ENCODE data around the gene GRIK1. TPM values are rescaled to one million over a fixed set of nuclear protein-coding genes. Genes with fewer than 3 reads are reported as not detected.

Gene GRIK1
- total and polyA plus RNA-seq, 2 donors (not counting 1 experiment from before 2014, with no cell fraction given), result not detected

GRCh38 chr21:29712818-29713217 is 227.0 kb downstream of the GRIK1 start:
- WGBS (ENCODE audit: insufficient coverage), result no CpG with 5 or more reads among the region's 2 CpGs
- peaks cover 0 to 8% (median 0%) of the 10 kb centered on the region in 3 donors for H3K9me3 ChIP-seq (ENCODE audit: control extremely low read depth in 1 of 3, control insufficient read depth in 2 of 3, insufficient read depth in 1 of 3, low read length in 2 of 3)
- Mint-ChIP-seq H3K4me3 (no peak overlapping the region), H3K4me1 (no peaks in the 10 kb centered on the region), H3K27me3 (peaks cover 4% of the 10 kb centered on the region), H3K9me3 (ENCODE audit: insufficient read depth) (peaks cover 8% of the 10 kb centered on the region), H3K27ac (no peak overlapping the region)
- ATAC-seq (ENCODE audit: low read depth) (no peak), DNase-seq (no peak)
- no peak overlapping the region for H3K9ac ChIP-seq (ENCODE audit: low read length)
- H2AFZ ChIP-seq (ENCODE audit: insufficient read depth, low read depth, low read length, poor library complexity, severe bottlenecking), result no peak overlapping the region
- POLR2A ChIA-PET, result no interaction called here
- no peak overlapping the region for H3K4me3 ChIP-seq (ENCODE audit: control extremely low read depth in 1 of 5, extremely low read depth in 1 of 5, insufficient read depth in 1 of 5, low read depth in 2 of 5, low read length in 4 of 5)
- TF ChIP-seq CTCF (IDR thresholded peaks at IDR 0.05) (no peak), EZH2 (IDR thresholded peaks at IDR 0.05; ENCODE audit: borderline replicate concordance, insufficient read depth, low read depth, low read length, poor library complexity, severe bottlenecking) (no peak)
- H3K4me2 ChIP-seq (replicated peaks; ENCODE audit: low read depth, low read length, poor library complexity, severe bottlenecking), result no peak overlapping the region
- no peaks in the 10 kb centered on the region for H3K27me3 ChIP-seq (replicated peaks in 1 of 4; ENCODE audit: control extremely low read depth in 1 of 4, control insufficient read depth in 3 of 4, insufficient read depth in 4 of 4, low read length in 3 of 4)
- H3K27ac ChIP-seq (ENCODE audit: low read length in 2 of 2), result no peak overlapping the region
- H3K79me2 ChIP-seq (ENCODE audit: control insufficient read depth, insufficient read depth, low read length), result no peaks in the 10 kb centered on the region
- intact Hi-C loops (cut with micrococcal nuclease), result no loop called here
- no peaks in the 10 kb centered on the region for H4K20me1 ChIP-seq (ENCODE audit: control insufficient read depth, insufficient read depth, low read length, poor library complexity, severe bottlenecking)
- no peaks in the 10 kb centered on the region for H3K36me3 ChIP-seq (replicated peaks in 1 of 2; ENCODE audit: control extremely low read depth in 1 of 2, control insufficient read depth in 1 of 2, extremely low read depth in 1 of 2, insufficient read depth in 2 of 2, low read length in 1 of 2)
- CTCF ChIA-PET, result no interaction called here
- no peaks in the 10 kb centered on the region for H3K4me1 ChIP-seq (ENCODE audit: control insufficient read depth in 2 of 2, insufficient read depth in 2 of 2, low read length in 2 of 2)

GRCh38 chr21:29711236-29711635 is 228.6 kb downstream of the GRIK1 start:
- ChIA-PET POLR2A (no interaction called here), CTCF (no interaction called here)
- Histone ChIP-seq H3K36me3 (replicated peaks in 1 of 2; ENCODE audit: control extremely low read depth in 1 of 2, control insufficient read depth in 1 of 2, extremely low read depth in 1 of 2, insufficient read depth in 2 of 2, low read length in 1 of 2) (no peaks in the 10 kb centered on the region), H3K9ac (ENCODE audit: low read length) (no peak overlapping the region), H3K4me3 (ENCODE audit: control extremely low read depth in 1 of 5, extremely low read depth in 1 of 5, insufficient read depth in 1 of 5, low read depth in 2 of 5, low read length in 4 of 5) (no peak overlapping the region), H3K27ac (ENCODE audit: low read length in 2 of 2) (no peak overlapping the region), H4K20me1 (ENCODE audit: control insufficient read depth, insufficient read depth, low read length, poor library complexity, severe bottlenecking) (no peaks in the 10 kb centered on the region), H3K79me2 (ENCODE audit: control insufficient read depth, insufficient read depth, low read length) (no peaks in the 10 kb centered on the region), H3K27me3 (replicated peaks in 1 of 4; ENCODE audit: control extremely low read depth in 1 of 4, control insufficient read depth in 3 of 4, insufficient read depth in 4 of 4, low read length in 3 of 4) (no peaks in the 10 kb centered on the region), H3K9me3 (ENCODE audit: control extremely low read depth in 1 of 3, control insufficient read depth in 2 of 3, insufficient read depth in 1 of 3, low read length in 2 of 3) (no peaks in the 10 kb centered on the region), H3K4me1 (ENCODE audit: control insufficient read depth in 2 of 2, insufficient read depth in 2 of 2, low read length in 2 of 2) (no peaks in the 10 kb centered on the region), H3K4me2 (replicated peaks; ENCODE audit: low read depth, low read length, poor library complexity, severe bottlenecking) (no peak overlapping the region), H2AFZ (ENCODE audit: insufficient read depth, low read depth, low read length, poor library complexity, severe bottlenecking) (no peak overlapping the region)
- Mint-ChIP-seq H3K4me3 (no peak overlapping the region), H3K9me3 (ENCODE audit: insufficient read depth) (peaks cover 4% of the 10 kb centered on the region), H3K27me3 (peaks cover 4% of the 10 kb centered on the region), H3K27ac (no peak overlapping the region), H3K4me1 (no peaks in the 10 kb centered on the region)
- no peak for DNase-seq
- TF ChIP-seq CTCF (IDR thresholded peaks at IDR 0.05), result no peak
- no peak for TF ChIP-seq EZH2 (IDR thresholded peaks at IDR 0.05; ENCODE audit: borderline replicate concordance, insufficient read depth, low read depth, low read length, poor library complexity, severe bottlenecking)
- ATAC-seq (ENCODE audit: low read depth), result no peak
- intact Hi-C loops (cut with micrococcal nuclease), result no loop called here
